ENCODE measurements around the gene STX16.

Gene STX16

GRCh38 chr20:58655328-58656107 lies 4.4 kb downstream of the STX16 start:
- ATAC-seq (no peak), DNase-seq (no peak)

- DNase-seq = no peak
- ATAC-seq = no peak
Measured at GRCh38 chr20:58656831-58657230, 5.7 kb downstream of the STX16 start.

- DNase-seq (no peak), ATAC-seq (no peak)
Measured at GRCh38 chr20:58657262-58657661, 6.2 kb downstream of the STX16 start.

- DNase-seq (no peak), ATAC-seq (no peak)
Measured at GRCh38 chr20:58657986-58658385, 6.9 kb downstream of the STX16 start.

GRCh38 chr20:58658760-58659159 lies 7.7 kb downstream of the STX16 start:
- ATAC-seq = no peak

GRCh38 chr20:58659841-58660240 lies 8.8 kb downstream of the STX16 start:
- ATAC-seq (no peak), DNase-seq (no peak)

More at GRCh38 chr20:58658760-58659159, 7.7 kb downstream of the STX16 start:
- no peak for DNase-seq

GRCh38 chr20:58660855-58661597 lies 9.9 kb downstream of the STX16 start:
- peak; percentile 70 for ATAC-seq
- peak; percentile 24 for DNase-seq

- DNase-seq = no peak
- peak; percentile 19 for ATAC-seq
Measured at GRCh38 chr20:58661598-58662473, 10.8 kb downstream of the STX16 start.

GRCh38 chr20:58664331-58664730 lies 13.2 kb downstream of the STX16 start:
- DNase-seq (no peak), ATAC-seq (no peak)

- DNase-seq (no peak), ATAC-seq (no peak)
Measured at GRCh38 chr20:58664883-58665282, 13.8 kb downstream of the STX16 start.

- no peak for DNase-seq
- ATAC-seq = no peak
Measured at GRCh38 chr20:58665606-58666005, 14.5 kb downstream of the STX16 start.

GRCh38 chr20:58666702-58667101 lies 15.6 kb downstream of the STX16 start:
- DNase-seq (no peak), ATAC-seq (no peak)

GRCh38 chr20:58667975-58668374 lies 16.9 kb downstream of the STX16 start:
- ATAC-seq = no peak

GRCh38 chr20:58668901-58669286 lies 17.8 kb downstream of the STX16 start:
- ATAC-seq (no peak), DNase-seq (no peak)

More at GRCh38 chr20:58667975-58668374, 16.9 kb downstream of the STX16 start:
- no peak for DNase-seq

GRCh38 chr20:58669287-58670006 lies 18.4 kb downstream of the STX16 start:
- no peak for ATAC-seq

GRCh38 chr20:58670102-58670501 lies 19.0 kb downstream of the STX16 start:
- DNase-seq (no peak), ATAC-seq (no peak)

More at GRCh38 chr20:58669287-58670006, 18.4 kb downstream of the STX16 start:
- no peak for DNase-seq

GRCh38 chr20:58670659-58671058 lies 19.6 kb downstream of the STX16 start:
- ATAC-seq = no peak
- no peak for DNase-seq

GRCh38 chr20:58673119-58673518 lies 22.0 kb downstream of the STX16 start:
- DNase-seq = no peak
- ATAC-seq = no peak

GRCh38 chr20:58675146-58675584 lies 24.1 kb downstream of the STX16 start:
- no peak for ATAC-seq

GRCh38 chr20:58675641-58676040 lies 24.6 kb downstream of the STX16 start:
- ATAC-seq (no peak), DNase-seq (no peak)

More at GRCh38 chr20:58675146-58675584, 24.1 kb downstream of the STX16 start:
- no peak for DNase-seq

GRCh38 chr20:58676161-58676560 lies 25.1 kb downstream of the STX16 start:
- no peak for ATAC-seq
- no peak for DNase-seq

Measured in stimulated activated naive CD8-positive, alpha-beta T cell treated with anti-CD3 and anti-CD28 coated beads, Interleukin-15, Interleukin-2, amounts not matched to agents 100 U/mL and 50 U/mL, for 24 hours (primary cell).